ENCODE measurements around the gene C14orf132.

Gene C14orf132

GRCh38 chr14:96122496-96122895, 83.3 kb downstream of the C14orf132 start:
- DNase-seq = no peak

GRCh38 chr14:96125536-96125935, 86.4 kb downstream of the C14orf132 start:
- DNase-seq = no peak

DNA sequence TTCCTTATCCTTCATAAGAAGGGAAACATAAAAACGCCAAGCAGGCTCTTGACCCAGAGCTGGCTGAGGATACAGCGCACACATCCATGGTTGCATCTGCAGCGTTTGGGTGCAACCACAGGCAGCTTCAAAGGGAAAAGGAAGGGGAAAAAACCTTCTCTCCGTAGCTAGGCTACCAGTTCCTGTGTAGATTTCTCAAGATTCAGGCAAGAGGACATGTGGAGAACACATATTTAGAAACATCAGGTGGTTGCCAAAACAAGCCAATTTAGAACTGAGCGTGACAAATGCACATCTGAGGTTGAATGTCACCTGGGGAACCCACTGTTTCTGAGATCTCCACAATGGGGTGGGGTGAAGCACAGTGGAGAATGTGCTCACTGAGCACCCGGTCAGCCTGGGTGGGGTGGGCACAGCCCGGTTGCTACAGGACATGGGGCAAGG, 87.2 kb downstream of the C14orf132 start:
- no peak for DNase-seq

DNA sequence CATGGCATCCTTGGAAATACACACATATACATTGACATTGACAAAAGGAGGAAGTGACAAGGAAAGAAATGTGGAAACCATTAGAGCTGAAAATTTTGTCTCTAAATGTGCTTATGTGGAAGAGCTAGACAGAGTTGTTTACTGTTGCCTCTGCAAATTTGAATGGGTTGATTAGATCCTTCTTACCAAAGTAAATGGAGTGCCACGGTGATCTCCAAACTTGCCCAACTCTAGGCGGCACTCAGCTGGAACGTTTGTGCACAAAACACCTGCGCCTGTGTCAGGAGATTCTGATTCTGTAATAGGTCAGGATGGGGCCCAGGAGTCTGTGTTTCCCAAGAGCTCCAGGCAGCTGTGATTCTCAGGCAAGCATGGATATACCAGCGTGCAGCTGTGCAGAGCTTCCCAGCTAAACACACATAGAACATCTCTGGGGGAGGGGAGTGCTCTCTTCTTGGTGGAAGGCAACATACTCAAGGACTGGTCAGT, 87.7 kb downstream of the C14orf132 start:
- no peak for DNase-seq

DNA sequence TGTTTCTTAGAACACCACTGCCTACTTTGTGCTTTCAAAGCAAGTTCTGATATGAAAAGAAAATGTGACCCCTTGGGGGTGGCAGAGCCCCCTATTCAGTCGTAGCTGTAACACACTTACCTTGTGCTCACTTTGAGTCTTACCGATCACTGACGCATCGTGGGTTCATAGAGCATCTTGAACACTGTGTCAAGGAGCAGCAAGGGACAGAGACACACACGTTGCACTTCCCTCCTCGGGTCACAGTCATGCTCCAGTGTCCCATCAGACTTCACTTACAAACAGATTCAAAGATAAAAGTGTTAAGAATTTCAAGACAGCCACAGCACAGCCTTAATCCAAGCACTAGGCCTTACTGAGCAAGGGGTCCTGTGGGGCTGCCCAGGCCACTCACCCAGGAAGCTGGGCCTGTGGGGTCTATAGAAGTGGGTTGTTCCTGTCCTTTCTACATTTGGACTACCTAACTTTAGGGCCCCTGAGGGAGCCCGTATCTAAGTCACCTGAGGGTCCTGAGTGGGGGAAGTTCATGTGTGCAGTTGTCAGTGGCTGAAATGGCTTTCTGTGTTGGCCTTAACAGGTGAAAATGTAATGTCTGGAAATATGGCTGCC, 90.1 kb downstream of the C14orf132 start:
- no peak for DNase-seq

DNA sequence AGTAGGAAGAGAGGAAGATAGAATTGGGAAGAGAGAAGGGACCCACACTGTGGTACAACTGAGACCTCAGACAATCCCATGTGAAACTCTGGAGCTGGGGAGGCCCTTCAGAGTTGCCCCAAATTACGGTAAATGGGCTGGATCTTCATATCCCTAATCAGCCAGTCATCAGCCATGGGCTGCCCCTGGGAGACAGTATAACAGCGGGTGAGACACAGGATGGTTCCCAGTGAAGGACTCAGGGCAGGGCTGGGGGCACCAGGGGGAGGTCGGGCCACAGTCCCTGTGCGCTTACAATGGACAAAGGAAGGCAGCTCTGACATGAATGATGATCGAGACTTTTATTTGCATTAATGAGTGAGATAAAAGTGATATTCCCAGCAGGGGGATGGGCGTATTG, 91.2 kb downstream of the C14orf132 start:
- DNase-seq = no peak

GRCh38 chr14:96130854-96131253, 91.7 kb downstream of the C14orf132 start:
- no peak for DNase-seq

GRCh38 chr14:96131836-96132235, 92.7 kb downstream of the C14orf132 start:
- DNase-seq = no peak

DNA sequence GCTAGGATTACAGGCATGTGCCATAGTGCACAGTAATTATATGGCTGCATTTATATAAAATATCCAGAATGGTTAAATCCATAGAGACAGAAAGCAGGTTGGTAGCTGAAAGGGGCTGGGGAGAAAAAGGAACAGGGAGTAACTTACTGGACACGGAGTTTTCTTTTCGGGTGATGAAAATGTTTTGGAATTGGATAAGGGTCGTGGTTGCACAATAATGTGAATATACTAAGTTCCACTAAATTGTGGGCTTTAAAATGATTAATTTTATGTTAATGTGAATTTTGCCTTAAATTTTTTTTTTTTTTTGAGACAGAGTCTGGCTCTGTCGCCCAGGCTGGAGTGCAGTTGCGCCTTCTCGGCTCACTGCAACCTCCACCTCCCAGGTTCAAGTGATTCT, 95.3 kb downstream of the C14orf132 start:
- DNase-seq = no peak

DNA sequence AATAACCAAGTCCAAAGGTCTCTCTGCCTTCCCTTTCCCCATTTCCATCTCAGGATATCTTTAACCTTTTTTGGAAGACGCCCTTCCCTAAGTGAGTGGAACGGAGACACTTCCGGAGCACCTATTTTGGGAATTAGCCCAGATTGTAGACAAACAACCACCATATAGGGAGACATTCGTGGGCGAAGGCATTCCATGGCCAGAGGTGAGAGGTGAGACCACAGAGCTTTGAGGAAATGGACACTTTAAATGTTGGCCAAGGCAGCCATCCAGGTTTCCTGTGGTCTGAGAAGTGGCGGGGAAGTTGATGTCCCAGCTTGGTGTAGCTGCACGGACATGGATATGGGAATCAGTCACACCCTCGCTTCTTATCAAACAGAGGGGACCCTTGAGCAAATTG, 96.1 kb downstream of the C14orf132 start:
- peak; percentile 45 for DNase-seq

DNA sequence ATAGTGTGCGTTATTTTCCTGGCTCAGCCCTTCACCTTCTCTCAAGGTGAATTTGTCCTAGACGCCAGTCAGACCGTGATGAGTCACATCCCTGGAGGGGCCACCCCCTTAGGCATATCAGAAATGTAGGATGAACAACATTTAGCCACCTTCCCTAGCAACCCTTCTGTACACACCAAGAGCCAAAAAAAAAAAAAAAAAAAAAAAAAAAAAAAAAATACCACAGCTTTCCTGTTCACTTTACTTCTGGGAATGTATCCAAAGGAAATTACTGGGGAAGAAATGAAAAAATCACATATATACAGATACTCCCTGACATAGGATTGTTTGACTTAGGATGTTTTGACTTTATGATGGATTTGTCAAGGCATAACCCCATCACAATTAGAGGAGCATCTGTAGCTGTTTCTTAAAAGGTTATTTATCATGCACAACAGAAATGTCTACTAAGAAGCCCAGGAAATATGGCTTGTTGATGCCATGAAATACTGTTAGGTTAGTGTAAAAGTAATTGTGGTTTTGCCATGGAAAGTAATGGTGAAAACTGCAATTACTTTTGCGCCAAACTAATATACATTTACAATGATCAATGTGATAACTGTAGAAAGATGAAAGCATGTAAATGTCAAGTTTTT, 97.3 kb downstream of the C14orf132 start:
- peak; percentile 44 for DNase-seq

DNA sequence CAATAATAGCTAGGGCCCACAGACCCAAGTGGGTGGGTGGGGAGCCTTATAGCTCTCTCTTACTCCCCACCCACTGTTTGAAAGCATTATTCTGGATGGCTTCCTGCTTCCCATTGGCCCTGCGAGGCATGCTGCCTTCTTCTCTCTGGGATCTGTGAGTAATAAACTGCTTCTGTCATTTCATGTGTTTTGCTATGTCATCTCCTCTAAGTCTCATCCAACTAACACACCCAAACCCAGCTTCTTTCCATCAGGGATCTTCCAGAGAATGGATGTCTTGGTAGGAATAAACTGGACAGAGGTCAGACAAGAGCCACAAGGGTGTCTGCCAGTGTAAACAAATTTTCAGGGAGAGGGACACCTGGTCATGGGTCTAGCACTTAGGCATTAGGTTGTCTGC, 99.1 kb downstream of the C14orf132 start:
- DNase-seq = no peak

DNA sequence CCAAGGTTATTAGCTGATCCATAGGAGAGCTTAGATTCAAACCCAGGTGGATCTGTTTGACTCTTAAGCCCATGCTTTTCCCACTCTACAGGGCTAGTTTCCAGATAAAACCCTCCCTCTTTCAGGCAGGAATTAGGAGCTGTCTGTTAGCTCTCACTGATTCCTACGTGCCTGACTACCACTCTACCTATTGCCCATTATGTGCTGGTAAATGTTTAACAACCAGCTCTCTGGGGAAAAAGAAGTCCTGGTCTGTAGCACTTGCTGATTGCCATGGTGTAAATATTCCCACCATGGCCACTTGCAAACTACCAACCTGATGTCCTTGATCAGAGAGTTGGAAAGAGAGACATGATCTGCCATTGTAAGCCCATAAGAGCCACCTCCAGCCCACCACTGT, 100.0 kb downstream of the C14orf132 start:
- no peak for DNase-seq

- DNase-seq = no peak
These were observed 100.7 kb downstream of the C14orf132 start for GRCh38 chr14:96139879-96140278.

DNA sequence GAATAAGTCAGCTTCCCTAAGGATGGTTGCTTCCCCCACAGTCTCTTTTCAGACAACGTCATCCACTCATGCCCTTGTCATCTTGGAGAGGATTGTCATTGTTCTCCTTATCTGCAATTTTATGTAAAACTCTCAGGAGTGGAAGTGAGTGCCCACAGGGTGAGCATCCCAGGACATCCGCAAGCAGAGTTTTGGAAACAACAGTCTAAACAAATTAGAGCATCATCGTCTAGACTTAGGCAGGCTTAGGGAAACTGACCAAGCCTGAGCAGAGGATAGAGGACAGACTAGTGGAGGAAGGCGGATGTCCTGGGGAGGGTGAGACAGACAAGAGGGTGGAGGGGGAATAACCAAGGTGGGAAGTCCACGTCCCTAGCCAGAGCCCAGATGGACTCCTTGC, 101.8 kb downstream of the C14orf132 start:
- no peak for DNase-seq

All from femur (tissue), 1 donor.